HepG2 (cell line): Measurements from ENCODE around the gene STRA6.

Experiments
- ZNF335 ChIP-seq: sonication (generic); formaldehyde crosslinking; IDR thresholded peaks from 2 replicates; pipeline ENCODE4 v1.4.0; 2020; ENCODE audit warnings: missing genetic modification reagents
- ZNF792 ChIP-seq: IDR thresholded peaks from 2 replicates; pipeline ENCODE4 v1.6.1; 2016
- TF ChIP-seq, protein P1 (sequence below): sonication (generic); formaldehyde crosslinking; IDR thresholded peaks from 2 replicates; pipeline ENCODE4 v1.4.0; 2020; ENCODE audit warnings: missing genetic modification reagents
- TF ChIP-seq, protein P2 (sequence below): sonication (generic); formaldehyde crosslinking; IDR thresholded peaks from 2 replicates; pipeline ENCODE4 v1.4.0; 2020; ENCODE audit warnings: missing genetic modification reagents

DNA sequence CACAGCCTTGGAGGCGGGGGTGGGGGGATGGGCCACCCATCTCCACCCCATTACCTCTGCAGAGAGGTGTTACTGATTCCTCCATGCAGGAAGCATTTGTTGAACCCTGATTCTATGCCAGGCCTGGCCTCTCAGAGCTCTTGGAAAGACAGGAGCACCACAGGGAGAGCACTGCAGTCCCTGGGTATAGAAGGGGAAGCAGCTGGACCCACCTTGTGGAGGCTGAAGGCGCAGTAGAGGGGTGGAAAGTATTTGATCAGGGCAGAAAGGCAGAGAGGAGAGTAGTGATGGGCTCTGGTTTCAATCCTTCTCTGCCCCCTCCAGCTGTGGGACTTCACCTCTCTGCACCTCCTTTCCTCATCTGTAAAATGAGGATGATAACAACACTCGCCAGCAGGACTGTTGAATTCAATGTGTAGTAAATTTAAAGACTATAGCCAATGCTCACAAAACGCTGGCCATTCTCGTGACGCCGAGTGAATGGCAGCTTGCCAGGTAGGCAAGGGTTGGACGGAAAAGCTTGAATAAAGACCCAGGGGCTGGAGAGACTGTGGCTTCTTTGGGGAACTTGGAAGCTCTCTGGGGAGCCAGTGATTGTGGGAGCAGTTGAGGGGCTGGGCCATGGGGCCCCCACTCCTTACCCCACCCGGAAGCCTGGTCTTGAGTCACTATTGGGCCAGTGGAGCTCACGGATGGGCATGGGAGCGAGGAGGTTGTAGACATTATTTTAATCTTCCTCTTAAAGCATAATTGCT is 25.6 kb upstream of the STRA6 start:
- TF ChIP-seq ZNF792 (CRISPR knock-in tag): no peak
- TF ChIP-seq, protein P1, sequence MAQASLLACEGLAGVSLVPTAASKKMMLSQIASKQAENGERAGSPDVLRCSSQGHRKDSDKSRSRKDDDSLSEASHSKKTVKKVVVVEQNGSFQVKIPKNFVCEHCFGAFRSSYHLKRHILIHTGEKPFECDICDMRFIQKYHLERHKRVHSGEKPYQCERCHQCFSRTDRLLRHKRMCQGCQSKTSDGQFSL (CRISPR knock-in tag): no peak
- TF ChIP-seq, protein P2, sequence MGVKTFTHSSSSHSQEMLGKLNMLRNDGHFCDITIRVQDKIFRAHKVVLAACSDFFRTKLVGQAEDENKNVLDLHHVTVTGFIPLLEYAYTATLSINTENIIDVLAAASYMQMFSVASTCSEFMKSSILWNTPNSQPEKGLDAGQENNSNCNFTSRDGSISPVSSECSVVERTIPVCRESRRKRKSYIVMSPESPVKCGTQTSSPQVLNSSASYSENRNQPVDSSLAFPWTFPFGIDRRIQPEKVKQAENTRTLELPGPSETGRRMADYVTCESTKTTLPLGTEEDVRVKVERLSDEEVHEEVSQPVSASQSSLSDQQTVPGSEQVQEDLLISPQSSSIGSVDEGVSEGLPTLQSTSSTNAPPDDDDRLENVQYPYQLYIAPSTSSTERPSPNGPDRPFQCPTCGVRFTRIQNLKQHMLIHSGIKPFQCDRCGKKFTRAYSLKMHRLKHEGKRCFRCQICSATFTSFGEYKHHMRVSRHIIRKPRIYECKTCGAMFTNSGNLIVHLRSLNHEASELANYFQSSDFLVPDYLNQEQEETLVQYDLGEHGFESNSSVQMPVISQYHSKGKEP (CRISPR knock-in tag): no peak
- TF ChIP-seq ZNF335: no peak
